WTC11 (cell line): ENCODE measurements around the gene LAD1.

Experiments used
- CREB1 ChIP-seq: sonication (generic); formaldehyde crosslinking; IDR thresholded peaks from 2 replicates; pipeline ENCODE4 v1.8.0; 2023; ENCODE audit warnings: mild to moderate bottlenecking, missing genetic modification reagents
- ELF4 ChIP-seq: sonication (generic); formaldehyde crosslinking; IDR thresholded peaks from 2 replicates; pipeline ENCODE4 v1.8.1; 2022; ENCODE audit warnings: low read depth, mild to moderate bottlenecking, moderate library complexity, missing genetic modification reagents
- NFATC4 ChIP-seq: fragments of 250-450 bp; sonication (Bioruptor Pico); IDR thresholded peaks from 2 replicates; pipeline ENCODE4 v1.9.0; 2021; ENCODE audit warnings: mild to moderate bottlenecking
- NR1H2 ChIP-seq: sonication (generic); formaldehyde crosslinking; IDR thresholded peaks from 2 replicates; pipeline ENCODE4 v1.9.0; 2021; ENCODE audit warnings: mild to moderate bottlenecking, moderate library complexity, missing genetic modification reagents
- NR3C1 ChIP-seq: sonication (generic); formaldehyde crosslinking; conservative IDR thresholded peaks from 2 replicates; pipeline ENCODE4 v1.8.1; 2023; ENCODE audit warnings: low read depth, mild to moderate bottlenecking, missing genetic modification reagents
- RELA ChIP-seq: sonication (generic); formaldehyde crosslinking; IDR thresholded peaks from 2 replicates; pipeline ENCODE4 v1.8.1; 2022; ENCODE audit warnings: missing genetic modification reagents, mild to moderate bottlenecking, borderline replicate concordance
- ZBTB21 ChIP-seq: sonication (generic); formaldehyde crosslinking; IDR thresholded peaks from 2 replicates; pipeline ENCODE4 v1.8.1; 2023; ENCODE audit warnings: mild to moderate bottlenecking, missing genetic modification reagents, borderline replicate concordance
- TF ChIP-seq, protein P1 (sequence below): fragments of 200-600 bp; IDR thresholded peaks from 2 replicates; pipeline ENCODE4 v1.8.0; 2022; ENCODE audit warnings: antibody characterized with exemption
- TF ChIP-seq, protein P2 (sequence below): sonication (generic); formaldehyde crosslinking; IDR thresholded peaks from 2 replicates; pipeline ENCODE4 v1.8.1; 2022; ENCODE audit warnings: missing genetic modification reagents, borderline replicate concordance
- TF ChIP-seq, protein P3 (sequence below): sonication (generic); formaldehyde crosslinking; IDR thresholded peaks from 2 replicates; pipeline ENCODE4 v1.8.1; 2023; ENCODE audit warnings: mild to moderate bottlenecking, missing genetic modification reagents
- TF ChIP-seq, protein P4 (sequence below): sonication (generic); formaldehyde crosslinking; conservative IDR thresholded peaks from 2 replicates; pipeline ENCODE4 v1.8.1; 2022; ENCODE audit warnings: mild to moderate bottlenecking, missing genetic modification reagents
- TF ChIP-seq, protein P5 (sequence below): sonication (generic); formaldehyde crosslinking; IDR thresholded peaks from 2 replicates; pipeline ENCODE4 v1.8.1; 2023; ENCODE audit warnings: mild to moderate bottlenecking, missing genetic modification reagents, moderate library complexity
- TF ChIP-seq, protein P6 (sequence below): sonication (generic); formaldehyde crosslinking; IDR thresholded peaks from 2 replicates; pipeline ENCODE4 v1.8.0; 2022; ENCODE audit warnings: mild to moderate bottlenecking, missing genetic modification reagents

DNA sequence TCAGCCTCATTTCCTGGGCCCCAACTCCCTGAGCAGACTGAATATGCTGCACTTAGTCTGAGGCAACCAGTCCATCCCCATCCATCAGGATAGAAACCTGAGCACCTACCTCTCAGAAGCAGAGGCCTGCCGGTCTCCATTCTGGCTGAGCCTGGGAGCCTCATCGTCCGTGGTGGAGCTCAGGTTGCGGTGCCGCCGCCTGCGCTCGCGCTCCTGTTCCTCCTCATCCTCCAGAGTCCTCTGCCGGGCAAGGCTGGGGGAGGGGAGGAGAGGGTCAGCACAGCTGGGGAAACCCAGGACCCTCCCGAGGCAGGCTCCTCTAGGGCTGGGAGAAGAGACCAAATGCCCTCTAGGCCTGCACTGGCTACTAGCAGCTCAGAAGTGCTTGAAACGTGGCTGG, 10.1 kb downstream of the LAD1 start:
- TF ChIP-seq, protein P1, sequence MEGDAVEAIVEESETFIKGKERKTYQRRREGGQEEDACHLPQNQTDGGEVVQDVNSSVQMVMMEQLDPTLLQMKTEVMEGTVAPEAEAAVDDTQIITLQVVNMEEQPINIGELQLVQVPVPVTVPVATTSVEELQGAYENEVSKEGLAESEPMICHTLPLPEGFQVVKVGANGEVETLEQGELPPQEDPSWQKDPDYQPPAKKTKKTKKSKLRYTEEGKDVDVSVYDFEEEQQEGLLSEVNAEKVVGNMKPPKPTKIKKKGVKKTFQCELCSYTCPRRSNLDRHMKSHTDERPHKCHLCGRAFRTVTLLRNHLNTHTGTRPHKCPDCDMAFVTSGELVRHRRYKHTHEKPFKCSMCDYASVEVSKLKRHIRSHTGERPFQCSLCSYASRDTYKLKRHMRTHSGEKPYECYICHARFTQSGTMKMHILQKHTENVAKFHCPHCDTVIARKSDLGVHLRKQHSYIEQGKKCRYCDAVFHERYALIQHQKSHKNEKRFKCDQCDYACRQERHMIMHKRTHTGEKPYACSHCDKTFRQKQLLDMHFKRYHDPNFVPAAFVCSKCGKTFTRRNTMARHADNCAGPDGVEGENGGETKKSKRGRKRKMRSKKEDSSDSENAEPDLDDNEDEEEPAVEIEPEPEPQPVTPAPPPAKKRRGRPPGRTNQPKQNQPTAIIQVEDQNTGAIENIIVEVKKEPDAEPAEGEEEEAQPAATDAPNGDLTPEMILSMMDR = no peak
- TF ChIP-seq NR1H2 (no peak), RELA (CRISPR knock-in tag) (no peak), ELF4 (CRISPR knock-in tag) (no peak), NR3C1 (CRISPR knock-in tag) (no peak), NFATC4 (CRISPR knock-in tag) (no peak), ZBTB21 (CRISPR knock-in tag) (no peak), CREB1 (CRISPR knock-in tag) (no peak)
- TF ChIP-seq, protein P2, sequence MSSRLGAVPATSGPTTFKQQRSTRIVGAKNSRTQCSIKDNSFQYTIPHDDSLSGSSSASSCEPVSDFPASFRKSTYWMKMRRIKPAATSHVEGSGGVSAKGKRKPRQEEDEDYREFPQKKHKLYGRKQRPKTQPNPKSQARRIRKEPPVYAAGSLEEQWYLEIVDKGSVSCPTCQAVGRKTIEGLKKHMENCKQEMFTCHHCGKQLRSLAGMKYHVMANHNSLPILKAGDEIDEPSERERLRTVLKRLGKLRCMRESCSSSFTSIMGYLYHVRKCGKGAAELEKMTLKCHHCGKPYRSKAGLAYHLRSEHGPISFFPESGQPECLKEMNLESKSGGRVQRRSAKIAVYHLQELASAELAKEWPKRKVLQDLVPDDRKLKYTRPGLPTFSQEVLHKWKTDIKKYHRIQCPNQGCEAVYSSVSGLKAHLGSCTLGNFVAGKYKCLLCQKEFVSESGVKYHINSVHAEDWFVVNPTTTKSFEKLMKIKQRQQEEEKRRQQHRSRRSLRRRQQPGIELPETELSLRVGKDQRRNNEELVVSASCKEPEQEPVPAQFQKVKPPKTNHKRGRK = no peak
- TF ChIP-seq, protein P3, sequence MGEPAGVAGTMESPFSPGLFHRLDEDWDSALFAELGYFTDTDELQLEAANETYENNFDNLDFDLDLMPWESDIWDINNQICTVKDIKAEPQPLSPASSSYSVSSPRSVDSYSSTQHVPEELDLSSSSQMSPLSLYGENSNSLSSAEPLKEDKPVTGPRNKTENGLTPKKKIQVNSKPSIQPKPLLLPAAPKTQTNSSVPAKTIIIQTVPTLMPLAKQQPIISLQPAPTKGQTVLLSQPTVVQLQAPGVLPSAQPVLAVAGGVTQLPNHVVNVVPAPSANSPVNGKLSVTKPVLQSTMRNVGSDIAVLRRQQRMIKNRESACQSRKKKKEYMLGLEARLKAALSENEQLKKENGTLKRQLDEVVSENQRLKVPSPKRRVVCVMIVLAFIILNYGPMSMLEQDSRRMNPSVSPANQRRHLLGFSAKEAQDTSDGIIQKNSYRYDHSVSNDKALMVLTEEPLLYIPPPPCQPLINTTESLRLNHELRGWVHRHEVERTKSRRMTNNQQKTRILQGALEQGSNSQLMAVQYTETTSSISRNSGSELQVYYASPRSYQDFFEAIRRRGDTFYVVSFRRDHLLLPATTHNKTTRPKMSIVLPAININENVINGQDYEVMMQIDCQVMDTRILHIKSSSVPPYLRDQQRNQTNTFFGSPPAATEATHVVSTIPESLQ (CRISPR knock-in tag) = no peak
- TF ChIP-seq, protein P4, sequence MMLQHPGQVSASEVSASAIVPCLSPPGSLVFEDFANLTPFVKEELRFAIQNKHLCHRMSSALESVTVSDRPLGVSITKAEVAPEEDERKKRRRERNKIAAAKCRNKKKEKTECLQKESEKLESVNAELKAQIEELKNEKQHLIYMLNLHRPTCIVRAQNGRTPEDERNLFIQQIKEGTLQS (CRISPR knock-in tag) = no peak
- TF ChIP-seq, protein P5, sequence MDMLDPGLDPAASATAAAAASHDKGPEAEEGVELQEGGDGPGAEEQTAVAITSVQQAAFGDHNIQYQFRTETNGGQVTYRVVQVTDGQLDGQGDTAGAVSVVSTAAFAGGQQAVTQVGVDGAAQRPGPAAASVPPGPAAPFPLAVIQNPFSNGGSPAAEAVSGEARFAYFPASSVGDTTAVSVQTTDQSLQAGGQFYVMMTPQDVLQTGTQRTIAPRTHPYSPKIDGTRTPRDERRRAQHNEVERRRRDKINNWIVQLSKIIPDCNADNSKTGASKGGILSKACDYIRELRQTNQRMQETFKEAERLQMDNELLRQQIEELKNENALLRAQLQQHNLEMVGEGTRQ (CRISPR knock-in tag) = no peak
- TF ChIP-seq, protein P6, sequence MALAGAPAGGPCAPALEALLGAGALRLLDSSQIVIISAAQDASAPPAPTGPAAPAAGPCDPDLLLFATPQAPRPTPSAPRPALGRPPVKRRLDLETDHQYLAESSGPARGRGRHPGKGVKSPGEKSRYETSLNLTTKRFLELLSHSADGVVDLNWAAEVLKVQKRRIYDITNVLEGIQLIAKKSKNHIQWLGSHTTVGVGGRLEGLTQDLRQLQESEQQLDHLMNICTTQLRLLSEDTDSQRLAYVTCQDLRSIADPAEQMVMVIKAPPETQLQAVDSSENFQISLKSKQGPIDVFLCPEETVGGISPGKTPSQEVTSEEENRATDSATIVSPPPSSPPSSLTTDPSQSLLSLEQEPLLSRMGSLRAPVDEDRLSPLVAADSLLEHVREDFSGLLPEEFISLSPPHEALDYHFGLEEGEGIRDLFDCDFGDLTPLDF = no peak
